GM12878 (cell line): ENCODE data around the gene ECI1. TPM values are rescaled to one million over a fixed set of nuclear protein-coding genes. Genes with fewer than 3 reads are reported as not detected.

Experiments used
- ATAC-seq: fragments of 200-7000 bp; cut with Tn5 transposase; 3 replicates; pipeline ENCODE4 v1.9.1; 2020; ENCODE audit warnings: mild to moderate bottlenecking, moderate library complexity
- BruUV-seq: library from RNA; stranded (reverse); fragments of 400-500 nt; replicated peaks from 2 replicates; lab custom pipeline; 2021; lab: Mats Ljungman, UMichigan
- CTCF ChIA-PET: fragments of 300-600 bp; sonication (Branson Sonifier 250); formaldehyde crosslinking; extraction: SDS; loops from one replicate; lab custom pipeline; 2021; ENCODE audit warnings: inconsistent platforms; lab: Yijun Ruan, JAX
- POLR2A ChIA-PET: fragments of 350-600 bp; formaldehyde crosslinking; extraction: SDS; loops from one replicate; lab custom pipeline; 2021; ENCODE audit warnings: inconsistent platforms; lab: Charles Lee
- RAD21 ChIA-PET: fragments of 300-600 bp; sonication (Branson Sonifier 250); formaldehyde crosslinking; loops from one replicate; lab custom pipeline; 2023; ENCODE audit warnings: antibody characterized with exemption; ENCODE audit not compliant: unreplicated experiment; lab: Charles Lee
- SMC1A ChIA-PET: fragments of 300-600 bp; sonication (Branson Sonifier 250); formaldehyde crosslinking; loops from one replicate; lab custom pipeline; 2023; ENCODE audit not compliant: unreplicated experiment, uncharacterized antibody; lab: Charles Lee
- DNase-seq: peaks from one replicate; pipeline ENCODE4 v3.0.0-alpha.2; 2011; ENCODE audit warnings: low read depth, low spot score
- FAIRE-seq: peaks from 3 replicates; lab custom pipeline; 2011; peaks lifted over from hg19 to GRCh38; lab: Jason Lieb, UNC
- H2AFZ ChIP-seq: 2 replicates; pipeline ENCODE4 v1.6.0; 2011; ENCODE audit warnings: low read depth, low read length, control low read depth; ENCODE audit not compliant: control insufficient read depth
- H3K27ac ChIP-seq: 2 replicates; pipeline ENCODE4 v1.5.1; 2011; ENCODE audit warnings: control low read depth; ENCODE audit not compliant: control insufficient read depth, insufficient read depth
- H3K27me3 ChIP-seq, 2 experiments: replicated peaks in 1 of 2; 2 replicates each; pipeline versions ENCODE4 v1.6.0 to v1.6.1; 2011; ENCODE audit warnings: low read length in 1 of 2; ENCODE audit not compliant: control insufficient read depth in 2 of 2, insufficient read depth in 2 of 2
- H3K36me3 ChIP-seq, 2 experiments: 2 replicates each; pipeline ENCODE4 v1.5.1; 2011; ENCODE audit warnings: low read length in 1 of 2; ENCODE audit not compliant: control insufficient read depth in 2 of 2, insufficient read depth in 2 of 2
- H3K4me1 ChIP-seq: 2 replicates; pipeline ENCODE4 v1.6.1; 2011; ENCODE audit warnings: mild to moderate bottlenecking, low read length, moderate library complexity, mixed read lengths; ENCODE audit not compliant: control insufficient read depth, insufficient read depth
- H3K4me2 ChIP-seq: 2 replicates; pipeline ENCODE4 v1.6.0; 2011; ENCODE audit warnings: control low read depth; ENCODE audit not compliant: control insufficient read depth, insufficient read depth
- H3K4me3 ChIP-seq: fragments of 200-600 bp; sonication (generic); 2 replicates; pipeline ENCODE4 v1.5.1; 2016
- H3K79me2 ChIP-seq: 2 replicates; pipeline ENCODE4 v1.6.0; 2011; ENCODE audit warnings: low read length; ENCODE audit not compliant: control insufficient read depth, insufficient read depth
- H3K9ac ChIP-seq: 2 replicates; pipeline ENCODE4 v1.8.0; 2011; ENCODE audit warnings: low read length, control low read depth, mixed read lengths; ENCODE audit not compliant: control insufficient read depth, insufficient read depth
- H3K9me3 ChIP-seq: replicated peaks from 3 replicates; pipeline ENCODE4 v1.5.1; 2011; ENCODE audit warnings: mild to moderate bottlenecking, low read length; ENCODE audit not compliant: control insufficient read depth, insufficient read depth
- H4K20me1 ChIP-seq: 2 replicates; pipeline ENCODE4 v1.6.0; 2011; ENCODE audit not compliant: control insufficient read depth, insufficient read depth
- KAT2A ChIP-seq: conservative IDR thresholded peaks from 2 replicates; pipeline ENCODE4 v1.6.1; 2011; ENCODE audit warnings: low read depth, low read length; ENCODE audit not compliant: control insufficient read depth
- MXI1 ChIP-seq: fragments of 150-350 bp; IDR thresholded peaks from 2 replicates; pipeline ENCODE4 v1.6.1; 2011; ENCODE audit warnings: low read depth, mild to moderate bottlenecking, inconsistent platforms, low read length, improper control_type of control experiment
- MYB ChIP-seq: fragments of 150-350 bp; IDR thresholded peaks from 2 replicates; pipeline ENCODE4 v1.6.1; 2014; ENCODE audit warnings: mild to moderate bottlenecking, low read depth, low read length, borderline replicate concordance
- NFYB ChIP-seq: IDR thresholded peaks from 2 replicates; pipeline ENCODE4 v1.6.1; 2011; ENCODE audit warnings: low read depth, mild to moderate bottlenecking, low read length, improper control_type of control experiment, moderate library complexity; ENCODE audit not compliant: insufficient read depth
- RAD21 ChIP-seq: IDR thresholded peaks from 2 replicates; pipeline ENCODE4 v1.6.1; 2011; ENCODE audit warnings: mild to moderate bottlenecking, low read depth, low read length, moderate library complexity; ENCODE audit not compliant: insufficient read depth
- SP1 ChIP-seq: IDR thresholded peaks from one replicate; pipeline ENCODE4 v1.6.1; 2011; ENCODE audit warnings: low read depth, low read length
- WGBS: methylation state at CpG from one replicate; pipeline ENCODE4 v1.1.6; 2016; ENCODE audit warnings: low lambda C conversion rate; ENCODE audit not compliant: insufficient replicate concordance, insufficient coverage; ENCODE audit errors: missing lambda C conversion rate; 5-methylcytosine and 5-hydroxymethylcytosine counted together
- in situ Hi-C: fragments of 300-500 bp; cut with MboI; formaldehyde crosslinking; loops from 9 replicates; pipeline ENCODE4 v1.14.3; 2018; ENCODE audit warnings: mixed read lengths
- intact Hi-C: fragments of 100-400 bp; cut with micrococcal nuclease; formaldehyde crosslinking; loops from one replicate; pipeline ENCODE4 v1.14.2; 2022; ENCODE audit not compliant: unreplicated experiment
- polyA plus RNA-seq, 11 experiments: library from polyadenylated mRNA; depleted of rRNA in 4 of 11; unstranded in 6 of 11; stranded (reverse) in 5 of 11; fragments of >200 nt; fragmentation: Nextera tagmentation in 4 of 11; fragmentation: Illumina TruSeq in 1 of 11; extraction: Ambion mirVana in 4 of 11; extraction: Trizol in 1 of 11; gene quantifications; 1 replicate in 1 of 11; 2 replicates in 10 of 11; pipeline versions ENCODE4 v1.2.1 to v1.2.3, GENCODE V29; 2011 to 2016; ENCODE audit warnings: inconsistent platforms in 2 of 11, missing spikeins in 2 of 11, low read depth in 1 of 11
- total RNA-seq, 4 experiments: library from RNA; depleted of rRNA in 3 of 4; stranded (reverse); fragments of >200 nt in 3 of 4; fragmentation: Illumina TruSeq in 1 of 4; extraction: Trizol in 1 of 4; gene quantifications; 2 replicates each; pipeline versions ENCODE4 v1.2.1 to v1.2.3, GENCODE V29; 2013 to 2021
- TF ChIP-seq, protein P1 (sequence below): IDR thresholded peaks from 2 replicates; pipeline ENCODE4 v1.6.1; 2011; ENCODE audit warnings: borderline replicate concordance, low read depth, mild to moderate bottlenecking, moderate library complexity, mixed read lengths, low read length; ENCODE audit not compliant: insufficient read depth; ENCODE audit errors: extremely low read length

The ECI1 gene
- total and polyA plus RNA-seq, 10 of the 15 experiments (the other 5 are each of a cell fraction or from before 2014, with no cell fraction given) = 2.2 to 82.1 (median 24.8) TPM

DNA sequence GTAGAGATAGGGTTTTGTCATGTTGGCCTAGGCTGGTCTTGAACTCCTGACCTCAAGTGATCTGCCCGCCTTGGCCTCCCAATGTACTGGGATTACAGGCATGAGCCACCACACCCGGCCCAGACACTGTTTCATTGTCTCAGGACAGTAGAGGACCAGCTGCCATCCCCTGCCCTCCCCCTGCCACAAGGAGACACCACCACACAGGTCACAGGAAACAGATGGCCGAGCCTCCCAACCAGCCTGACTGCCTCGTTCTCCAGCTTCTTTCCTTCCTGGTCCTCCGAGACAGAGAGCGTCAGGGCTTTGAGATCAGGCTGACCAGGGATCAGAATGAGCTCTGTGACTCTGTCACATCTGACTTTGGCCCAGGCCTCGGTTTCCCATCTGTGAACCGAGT lies 37.3 kb upstream of the ECI1 start (continued):
- TF ChIP-seq, protein P1, sequence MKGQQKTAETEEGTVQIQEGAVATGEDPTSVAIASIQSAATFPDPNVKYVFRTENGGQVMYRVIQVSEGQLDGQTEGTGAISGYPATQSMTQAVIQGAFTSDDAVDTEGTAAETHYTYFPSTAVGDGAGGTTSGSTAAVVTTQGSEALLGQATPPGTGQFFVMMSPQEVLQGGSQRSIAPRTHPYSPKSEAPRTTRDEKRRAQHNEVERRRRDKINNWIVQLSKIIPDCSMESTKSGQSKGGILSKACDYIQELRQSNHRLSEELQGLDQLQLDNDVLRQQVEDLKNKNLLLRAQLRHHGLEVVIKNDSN = no peak
- TF ChIP-seq MYB = no peak
- no peak for TF ChIP-seq KAT2A
- TF ChIP-seq, all 136 proteins: peak for 0

DNA sequence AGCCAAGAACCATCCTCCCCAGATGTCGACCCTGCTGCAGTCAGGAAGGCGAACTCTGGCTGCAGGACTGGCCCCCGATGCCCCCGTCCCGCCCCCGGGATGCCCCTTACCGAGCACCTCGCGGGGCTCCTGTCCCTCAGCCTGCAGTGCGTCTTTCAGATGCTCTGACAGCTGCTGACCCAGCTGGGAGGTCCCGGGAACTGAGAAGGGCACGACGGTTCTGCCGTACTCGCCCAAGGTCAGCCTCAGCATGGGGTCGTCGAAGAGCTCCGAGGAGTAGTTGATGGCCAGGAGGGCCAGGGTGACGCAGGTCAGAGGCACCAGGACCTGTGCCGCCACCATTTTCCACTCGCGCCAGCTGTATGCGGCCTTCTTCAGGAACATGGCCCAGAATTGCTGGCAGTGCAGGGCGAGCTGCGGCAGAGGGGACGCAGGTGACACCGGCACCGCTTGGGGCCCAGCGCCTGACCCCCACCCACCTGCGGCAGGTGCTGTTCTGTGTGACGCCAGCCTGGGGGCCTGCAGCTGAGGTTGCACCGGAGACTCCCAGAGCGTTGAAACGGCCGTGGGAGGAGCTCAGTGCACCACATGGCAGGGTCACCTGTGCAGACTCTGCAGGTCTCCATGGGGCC lies 36.6 kb upstream of the ECI1 start:
- intact Hi-C loops (no loop called here), in situ Hi-C loops (no loop called here)
- no peaks in the 10 kb centered on the region for H3K4me1 ChIP-seq
- no peak overlapping the region for H3K27ac ChIP-seq
- H2AFZ ChIP-seq = no peak overlapping the region
- no peaks in the 10 kb centered on the region for H3K36me3 ChIP-seq
- H3K27me3 ChIP-seq = no peaks in the 10 kb centered on the region; a peak in 1 of 4 replicates
- no peak overlapping the region for H3K4me2 ChIP-seq
- no peak overlapping the region for H3K9ac ChIP-seq
- H3K4me3 ChIP-seq = no peak overlapping the region
- SMC1A ChIA-PET = no interaction called here
- no peaks in the 10 kb centered on the region for H3K9me3 ChIP-seq
- no peak for TF ChIP-seq SP1
- TF ChIP-seq NFYB = no peak
- TF ChIP-seq RAD21 = no peak
- no peak for TF ChIP-seq MXI1
- POLR2A ChIA-PET = no interaction called here
- no TSS peak for BruUV-seq
- RAD21 ChIA-PET = no interaction called here
- CTCF ChIA-PET = no interaction called here
- DNase-seq (no peak), ATAC-seq (no peak), FAIRE-seq (no peak)
- no peaks in the 10 kb centered on the region for H4K20me1 ChIP-seq
- WGBS = 94% methylated on average over 33 of the region's 35 CpGs
- no peaks in the 10 kb centered on the region for H3K79me2 ChIP-seq
